Parathyroid adenoma (tissue), 2 donors: ENCODE data around the gene ARHGEF28.

Experiments used
- H2AFZ ChIP-seq: fragments of 300-600 bp; sonication (generic); one replicate; pipeline ENCODE4 v1.7.0; 2017; ENCODE audit warnings: antibody characterized with exemption, mild to moderate bottlenecking
- H3K27ac ChIP-seq: fragments of 300-600 bp; sonication (generic); one replicate; pipeline ENCODE4 v1.7.0; 2017
- H3K27me3 ChIP-seq: fragments of 300-600 bp; sonication (generic); one replicate; pipeline ENCODE4 v1.7.0; 2017; ENCODE audit warnings: low read length; ENCODE audit not compliant: control insufficient read depth, insufficient read depth
- H3K36me3 ChIP-seq: fragments of 300-600 bp; sonication (generic); one replicate; pipeline ENCODE4 v1.7.0; 2017; ENCODE audit warnings: low read length; ENCODE audit not compliant: control insufficient read depth, insufficient read depth
- H3K4me1 ChIP-seq: fragments of 300-600 bp; sonication (generic); one replicate; pipeline ENCODE4 v1.7.0; 2017; ENCODE audit warnings: control low read depth
- H3K4me2 ChIP-seq: fragments of 300-600 bp; sonication (generic); one replicate; pipeline ENCODE4 v1.7.0; 2017; ENCODE audit warnings: low read length
- H3K4me3 ChIP-seq: fragments of 300-600 bp; sonication (generic); one replicate; pipeline ENCODE4 v1.7.0; 2017; ENCODE audit warnings: low read depth, low read length
- H3K79me2 ChIP-seq: fragments of 300-600 bp; sonication (generic); one replicate; pipeline ENCODE4 v1.7.0; 2017; ENCODE audit warnings: control low read depth
- H3K9ac ChIP-seq: fragments of 300-600 bp; sonication (generic); one replicate; pipeline ENCODE4 v1.7.0; 2017; ENCODE audit warnings: mild to moderate bottlenecking
- H3K9me3 ChIP-seq: fragments of 300-600 bp; sonication (generic); one replicate; pipeline ENCODE4 v1.7.0; 2017; ENCODE audit warnings: low read length; ENCODE audit not compliant: control insufficient read depth
- TF ChIP-seq, protein P1 (sequence below): fragments of 300-600 bp; sonication (generic); IDR thresholded peaks from one replicate; pipeline ENCODE4 v1.7.0; 2017; ENCODE audit warnings: antibody characterized with exemption, mild to moderate bottlenecking
- donor health status: primary hyperparathyroidism.

Gene ARHGEF28

DNA sequence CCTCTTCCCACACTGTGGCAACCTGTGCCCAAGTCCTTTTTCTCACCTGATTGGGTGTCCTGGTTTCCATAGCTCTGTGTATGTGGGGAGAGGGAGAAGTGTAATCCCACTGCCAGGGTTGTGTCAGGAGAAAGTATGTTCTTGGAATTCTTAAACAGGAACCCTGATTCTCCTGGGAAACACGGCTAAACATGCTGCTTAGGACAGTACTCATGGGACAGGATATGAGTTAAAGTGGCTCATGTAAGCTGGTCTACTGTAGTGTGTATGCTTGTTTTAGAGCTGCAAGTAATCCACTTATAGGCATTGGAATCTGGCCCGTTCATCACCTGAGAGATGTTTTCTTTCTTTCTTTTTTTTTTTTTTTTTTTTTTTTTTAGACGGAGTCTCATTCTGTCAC lies 23.9 kb downstream of the ARHGEF28 start:
- no peaks in the 10 kb centered on the region for H3K36me3 ChIP-seq
- H3K4me3 ChIP-seq, result no peak overlapping the region
- TF ChIP-seq, protein P1, sequence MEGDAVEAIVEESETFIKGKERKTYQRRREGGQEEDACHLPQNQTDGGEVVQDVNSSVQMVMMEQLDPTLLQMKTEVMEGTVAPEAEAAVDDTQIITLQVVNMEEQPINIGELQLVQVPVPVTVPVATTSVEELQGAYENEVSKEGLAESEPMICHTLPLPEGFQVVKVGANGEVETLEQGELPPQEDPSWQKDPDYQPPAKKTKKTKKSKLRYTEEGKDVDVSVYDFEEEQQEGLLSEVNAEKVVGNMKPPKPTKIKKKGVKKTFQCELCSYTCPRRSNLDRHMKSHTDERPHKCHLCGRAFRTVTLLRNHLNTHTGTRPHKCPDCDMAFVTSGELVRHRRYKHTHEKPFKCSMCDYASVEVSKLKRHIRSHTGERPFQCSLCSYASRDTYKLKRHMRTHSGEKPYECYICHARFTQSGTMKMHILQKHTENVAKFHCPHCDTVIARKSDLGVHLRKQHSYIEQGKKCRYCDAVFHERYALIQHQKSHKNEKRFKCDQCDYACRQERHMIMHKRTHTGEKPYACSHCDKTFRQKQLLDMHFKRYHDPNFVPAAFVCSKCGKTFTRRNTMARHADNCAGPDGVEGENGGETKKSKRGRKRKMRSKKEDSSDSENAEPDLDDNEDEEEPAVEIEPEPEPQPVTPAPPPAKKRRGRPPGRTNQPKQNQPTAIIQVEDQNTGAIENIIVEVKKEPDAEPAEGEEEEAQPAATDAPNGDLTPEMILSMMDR, result no peak
- H3K4me2 ChIP-seq, result no peak overlapping the region
- no peaks in the 10 kb centered on the region for H3K9me3 ChIP-seq
- no peak overlapping the region for H3K27ac ChIP-seq
- H3K9ac ChIP-seq, result no peak overlapping the region
- H3K27me3 ChIP-seq, result no peaks in the 10 kb centered on the region
- H3K4me1 ChIP-seq, result no peaks in the 10 kb centered on the region
- H3K79me2 ChIP-seq, result no peaks in the 10 kb centered on the region
- H2AFZ ChIP-seq, result no peak overlapping the region

DNA sequence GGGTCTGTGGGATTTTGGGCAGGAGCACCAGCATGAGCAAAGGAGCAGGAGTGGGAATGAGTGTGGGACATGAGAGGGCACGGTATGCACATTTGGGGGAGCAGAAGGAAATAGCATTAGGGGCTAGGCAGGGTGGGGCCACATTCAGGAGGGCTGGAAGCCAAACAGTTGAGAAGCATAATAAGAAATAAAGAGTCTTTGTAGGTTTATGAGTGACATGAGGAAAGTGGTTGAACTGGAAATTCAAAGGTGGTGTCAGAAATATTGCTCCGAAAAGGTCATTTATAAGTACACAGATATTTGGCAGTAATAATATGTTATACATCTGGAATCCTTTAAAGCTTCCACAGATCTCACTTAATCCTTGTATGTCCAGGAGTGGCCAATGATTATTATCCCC lies 26.4 kb downstream of the ARHGEF28 start:
- Histone ChIP-seq H3K79me2 (no peaks in the 10 kb centered on the region), H3K4me1 (no peaks in the 10 kb centered on the region), H2AFZ (no peak overlapping the region), H3K27ac (no peak overlapping the region), H3K36me3 (no peaks in the 10 kb centered on the region), H3K9ac (no peak overlapping the region), H3K4me3 (no peak overlapping the region), H3K9me3 (no peaks in the 10 kb centered on the region), H3K27me3 (no peaks in the 10 kb centered on the region), H3K4me2 (no peak overlapping the region)
- TF ChIP-seq, protein P1, result no peak

DNA sequence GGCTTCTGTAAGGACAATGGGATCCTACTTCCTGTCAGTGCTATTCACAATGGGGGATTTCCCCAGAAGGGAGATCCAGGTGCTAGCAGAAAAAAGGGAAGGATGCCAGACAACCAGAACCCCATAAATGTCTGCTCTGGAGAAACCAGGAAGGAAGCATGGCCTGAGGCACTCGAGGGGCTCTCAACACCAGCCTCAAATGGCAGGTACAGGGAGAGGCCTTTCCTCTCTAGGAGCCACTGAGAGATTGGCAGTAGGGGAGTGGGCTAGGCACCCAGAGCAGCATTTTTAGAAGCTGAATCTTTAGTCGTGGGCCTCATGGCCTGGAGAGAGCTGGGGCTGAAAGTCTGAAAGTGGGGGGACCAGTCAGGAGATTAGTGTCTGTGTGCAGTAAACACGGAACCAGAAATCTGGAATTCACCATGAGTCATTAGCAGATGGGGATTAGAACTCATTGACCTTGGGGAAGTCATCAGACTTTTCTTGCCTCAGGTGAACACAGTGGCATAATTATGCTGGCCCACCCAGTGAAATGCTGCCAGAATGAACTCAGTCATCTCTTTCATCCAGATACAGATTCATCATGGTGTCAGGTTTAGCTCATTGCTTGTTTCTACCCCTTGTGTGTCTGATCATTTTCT lies 28.3 kb downstream of the ARHGEF28 start:
- no peak overlapping the region for H3K9ac ChIP-seq
- no peaks in the 10 kb centered on the region for H3K79me2 ChIP-seq
- H3K27ac ChIP-seq, result no peak overlapping the region
- H3K4me2 ChIP-seq, result no peak overlapping the region
- TF ChIP-seq, protein P1, result no peak
- no peak overlapping the region for H2AFZ ChIP-seq
- H3K36me3 ChIP-seq, result no peaks in the 10 kb centered on the region
- H3K4me1 ChIP-seq, result no peaks in the 10 kb centered on the region
- no peak overlapping the region for H3K4me3 ChIP-seq
- no peaks in the 10 kb centered on the region for H3K27me3 ChIP-seq
- no peaks in the 10 kb centered on the region for H3K9me3 ChIP-seq

DNA sequence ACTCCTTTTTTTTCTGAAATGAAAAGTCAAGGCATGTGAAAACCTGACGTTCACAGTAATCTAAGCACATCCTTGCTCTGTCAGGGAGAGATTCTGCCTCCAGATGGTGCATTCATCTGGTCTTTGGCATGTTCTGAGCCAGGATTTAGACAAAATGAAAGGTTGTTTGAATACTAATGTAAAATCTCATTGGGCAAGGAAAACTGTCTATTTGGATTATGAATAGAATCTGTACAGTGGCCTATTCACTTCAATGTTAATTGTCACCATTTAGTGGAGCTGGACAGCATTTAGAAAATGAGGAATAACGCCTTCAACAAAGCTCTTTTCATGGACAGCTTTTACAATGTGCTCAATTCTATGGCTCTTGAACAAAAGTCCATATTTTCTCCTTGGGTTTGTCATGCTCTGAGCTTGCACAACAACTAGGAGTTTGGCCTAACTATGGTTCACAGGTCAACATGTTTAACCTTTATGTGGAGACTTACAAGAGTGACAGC lies 28.9 kb downstream of the ARHGEF28 start:
- H3K9me3 ChIP-seq, result no peaks in the 10 kb centered on the region
- H3K27ac ChIP-seq, result no peak overlapping the region
- no peaks in the 10 kb centered on the region for H3K4me1 ChIP-seq
- no peak overlapping the region for H3K4me2 ChIP-seq
- H3K4me3 ChIP-seq, result no peak overlapping the region
- TF ChIP-seq, protein P1, result no peak
- H2AFZ ChIP-seq, result no peak overlapping the region
- no peaks in the 10 kb centered on the region for H3K79me2 ChIP-seq
- no peaks in the 10 kb centered on the region for H3K36me3 ChIP-seq
- no peak overlapping the region for H3K9ac ChIP-seq
- no peaks in the 10 kb centered on the region for H3K27me3 ChIP-seq
